ENCODE results near the gene SLC4A3. TPM values are rescaled to one million over a fixed set of nuclear protein-coding genes. Genes with fewer than 3 reads are reported as not detected.
A peak's percentile ranks its signal among the peaks of the same experiment; 100 is the strongest.

Gene SLC4A3
- 2.6 TPM for polyA plus RNA-seq (2013, experiment 1 of 2)
- polyA plus RNA-seq (2013, experiment 2 of 2) = 2.6 TPM

- Histone ChIP-seq H2BK5ac (ENCODE audit: low read depth, low read length, poor library complexity, severe bottlenecking) (no peak within 1 kb of the TSS), H2BK12ac (ENCODE audit: low read length in 2 of 2) (no peak within 1 kb of the TSS), H3K27me3 (ENCODE audit: control insufficient read depth in 1 of 2, insufficient read depth in 1 of 2, low read length in 2 of 2) (peaks cover 6 to 18% of the 10 kb centered on the region in 2 experiments), H3K23ac (ENCODE audit: low read length in 2 of 2) (peak within 1 kb of the TSS in 1 of 2 experiments; percentile 56), H3K9ac (ENCODE audit: low read length) (peak within 1 kb of the TSS; percentile 62), H3K27ac (ENCODE audit: low read length, poor library complexity, severe bottlenecking) (no peak within 1 kb of the TSS), H3K4me1 (ENCODE audit: control insufficient read depth, insufficient read depth, low read depth, low read length) (peaks cover 18% of the 10 kb centered on the region), H2BK120ac (ENCODE audit: low read depth, low read length) (peak within 1 kb of the TSS; percentile 71), H4K91ac (ENCODE audit: low read length) (no peak within 1 kb of the TSS), H3K9me3 (ENCODE audit: control insufficient read depth, low read length) (no peaks in the 10 kb centered on the region), H2BK15ac (ENCODE audit: low read depth, poor library complexity, severe bottlenecking) (no peak within 1 kb of the TSS), H3K14ac (ENCODE audit: low read length in 2 of 2) (no peak within 1 kb of the TSS), H4K8ac (ENCODE audit: low read length) (peak within 1 kb of the TSS; percentile 78), H3K4me2 (ENCODE audit: low read length, poor library complexity, severe bottlenecking) (peak within 1 kb of the TSS; percentile 87), H2AFZ (ENCODE audit: low read depth, low read length) (peak within 1 kb of the TSS; percentile 80), H2AK5ac (ENCODE audit: low read length, severe bottlenecking) (no peak within 1 kb of the TSS), H3K79me1 (replicated peaks; ENCODE audit: low read length, poor library complexity, severe bottlenecking) (no peaks in the 10 kb centered on the region), H3K36me3 (ENCODE audit: control insufficient read depth in 1 of 2, insufficient read depth in 2 of 2, low read depth in 1 of 2, low read length in 2 of 2) (peaks cover 6 to 32% of the 10 kb centered on the region in 2 experiments), H3K4me3 (ENCODE audit: insufficient read depth in 1 of 2, low read depth in 1 of 2, low read length in 2 of 2) (peak within 1 kb of the TSS; percentile 67 to 68), H3K4ac (ENCODE audit: low read depth in 1 of 2, low read length in 2 of 2) (peak within 1 kb of the TSS in 1 of 2 experiments; percentile 8), H3K18ac (ENCODE audit: low read depth in 1 of 2, low read length in 2 of 2) (peak within 1 kb of the TSS; percentile 34 to 54)
- peak; percentile 22 for DNase-seq
- 7% methylated on average over 35 of the region's 103 CpGs for WGBS
Measured at GRCh38 chr2:219627103-219628100, at the start of gene SLC4A3. Gene SLC4A3, plus strand, starts transcription at chr2:219627630. Its CDS starts 363 bp downstream, at chr2:219627993.

- no peak overlapping the region for H4K91ac ChIP-seq (ENCODE audit: low read length)
- H3K4me3 ChIP-seq (ENCODE audit: insufficient read depth in 1 of 2, low read depth in 1 of 2, low read length in 2 of 2) = no peak overlapping the region
- H2BK5ac ChIP-seq (ENCODE audit: low read depth, low read length, poor library complexity, severe bottlenecking) = no peak overlapping the region
- no peak overlapping the region for H3K4ac ChIP-seq (ENCODE audit: low read depth in 1 of 2, low read length in 2 of 2)
- no peak overlapping the region for H3K18ac ChIP-seq (ENCODE audit: low read depth in 1 of 2, low read length in 2 of 2)
- H3K9me3 ChIP-seq (ENCODE audit: control insufficient read depth, low read length) = no peaks in the 10 kb centered on the region
- no peak overlapping the region for H2AFZ ChIP-seq (ENCODE audit: low read depth, low read length)
- H3K9ac ChIP-seq (ENCODE audit: low read length) = no peak overlapping the region
- H3K14ac ChIP-seq (ENCODE audit: low read length in 2 of 2) = peak overlapping the region in 1 of 2 experiments; percentile 19
- H3K4me2 ChIP-seq (ENCODE audit: low read length, poor library complexity, severe bottlenecking) = no peak overlapping the region
- H3K27me3 ChIP-seq (ENCODE audit: control insufficient read depth in 1 of 2, insufficient read depth in 1 of 2, low read length in 2 of 2) = peaks cover 36 to 43% of the 10 kb centered on the region in 2 experiments
- H2BK15ac ChIP-seq (ENCODE audit: low read depth, poor library complexity, severe bottlenecking) = no peak overlapping the region
- no peak overlapping the region for H3K27ac ChIP-seq (ENCODE audit: low read length, poor library complexity, severe bottlenecking)
- no peak overlapping the region for H4K8ac ChIP-seq (ENCODE audit: low read length)
- H2BK120ac ChIP-seq (ENCODE audit: low read depth, low read length) = no peak overlapping the region
- H3K79me1 ChIP-seq (replicated peaks; ENCODE audit: low read length, poor library complexity, severe bottlenecking) = no peaks in the 10 kb centered on the region
- WGBS = 82% methylated on average over 6 of the region's 8 CpGs
- no peak overlapping the region for H3K23ac ChIP-seq (ENCODE audit: low read length in 2 of 2)
- no peak overlapping the region for H2AK5ac ChIP-seq (ENCODE audit: low read length, severe bottlenecking)
- no peaks in the 10 kb centered on the region for H3K36me3 ChIP-seq (ENCODE audit: control insufficient read depth in 1 of 2, insufficient read depth in 2 of 2, low read depth in 1 of 2, low read length in 2 of 2)
- DNase-seq = peak; percentile 52
- H2BK12ac ChIP-seq (ENCODE audit: low read length in 2 of 2) = no peak overlapping the region
- peaks cover 5% of the 10 kb centered on the region for H3K4me1 ChIP-seq (ENCODE audit: control insufficient read depth, insufficient read depth, low read depth, low read length)
Measured at GRCh38 chr2:219578811-219579613, 48.4 kb upstream of the SLC4A3 start.

- Histone ChIP-seq H3K4me1 (ENCODE audit: control insufficient read depth, insufficient read depth, low read depth, low read length) (peaks cover 5% of the 10 kb centered on the region), H3K4me2 (ENCODE audit: low read length, poor library complexity, severe bottlenecking) (no peak overlapping the region), H3K4me3 (ENCODE audit: insufficient read depth in 1 of 2, low read depth in 1 of 2, low read length in 2 of 2) (no peak overlapping the region), H3K14ac (ENCODE audit: low read length in 2 of 2) (no peak overlapping the region), H2BK120ac (ENCODE audit: low read depth, low read length) (no peak overlapping the region), H3K27me3 (ENCODE audit: control insufficient read depth in 1 of 2, insufficient read depth in 1 of 2, low read length in 2 of 2) (peaks cover 30 to 33% of the 10 kb centered on the region in 2 experiments), H2BK15ac (ENCODE audit: low read depth, poor library complexity, severe bottlenecking) (no peak overlapping the region), H3K23ac (ENCODE audit: low read length in 2 of 2) (no peak overlapping the region), H4K8ac (ENCODE audit: low read length) (no peak overlapping the region), H3K4ac (ENCODE audit: low read depth in 1 of 2, low read length in 2 of 2) (no peak overlapping the region), H3K36me3 (ENCODE audit: control insufficient read depth in 1 of 2, insufficient read depth in 2 of 2, low read depth in 1 of 2, low read length in 2 of 2) (no peaks in the 10 kb centered on the region), H3K9ac (ENCODE audit: low read length) (no peak overlapping the region), H4K91ac (ENCODE audit: low read length) (no peak overlapping the region), H2BK12ac (ENCODE audit: low read length in 2 of 2) (no peak overlapping the region), H2AFZ (ENCODE audit: low read depth, low read length) (no peak overlapping the region), H3K9me3 (ENCODE audit: control insufficient read depth, low read length) (no peaks in the 10 kb centered on the region), H3K79me1 (replicated peaks; ENCODE audit: low read length, poor library complexity, severe bottlenecking) (no peaks in the 10 kb centered on the region), H3K27ac (ENCODE audit: low read length, poor library complexity, severe bottlenecking) (no peak overlapping the region), H2AK5ac (ENCODE audit: low read length, severe bottlenecking) (no peak overlapping the region), H2BK5ac (ENCODE audit: low read depth, low read length, poor library complexity, severe bottlenecking) (no peak overlapping the region), H3K18ac (ENCODE audit: low read depth in 1 of 2, low read length in 2 of 2) (no peak overlapping the region)
- DNase-seq = no peak
- WGBS = 63% methylated on average over 2 of the region's 2 CpGs
Measured at GRCh38 chr2:219581346-219581745, 46.1 kb upstream of the SLC4A3 start.
